Brain microvascular endothelial cell (primary cell): ENCODE results near the gene RERE.

Source experiments
- DNase-seq: peaks from one replicate; pipeline ENCODE4 v3.0.0-alpha.2; 2020
- H3K27ac ChIP-seq: fragments of 250-450 bp; sonication (Bioruptor Pico); 2 replicates; pipeline ENCODE4 v1.5.1; 2020; ENCODE audit warnings: mild to moderate bottlenecking, moderate library complexity
- H3K27me3 ChIP-seq: fragments of 250-450 bp; sonication (Bioruptor Pico); replicated peaks from 2 replicates; pipeline ENCODE4 v1.5.1; 2020; ENCODE audit warnings: mild to moderate bottlenecking
- H3K36me3 ChIP-seq: fragments of 250-450 bp; sonication (Bioruptor Pico); replicated peaks from 2 replicates; pipeline ENCODE4 v1.5.1; 2020; ENCODE audit warnings: mild to moderate bottlenecking
- H3K4me3 ChIP-seq: 2 replicates; pipeline ENCODE4 v1.5.1; 2011; ENCODE audit warnings: low read depth, mild to moderate bottlenecking, control low read depth, low read length, moderate library complexity
- CTCF ChIP-seq: IDR thresholded peaks from 2 replicates; pipeline ENCODE4 v1.5.1; 2011; ENCODE audit warnings: low read depth, mild to moderate bottlenecking, moderate library complexity, low read length, control low read depth, inconsistent platforms; ENCODE audit errors: missing control alignments
- in situ Hi-C: cut with HindIII; loops from 2 replicates; pipeline ENCODE4 v1.10.0; 2017; ENCODE audit warnings: low sequenced_read_pairs, low pct_ligation_motif_present

Gene RERE

GRCh38 chr1:8764293-8764937, 53.0 kb downstream of the RERE start:
- H3K4me3 ChIP-seq = no peak overlapping the region
- no peak overlapping the region for H3K27ac ChIP-seq
- no peaks in the 10 kb centered on the region for H3K36me3 ChIP-seq
- in situ Hi-C loops = no loop called here
- no peak for TF ChIP-seq CTCF
- no peaks in the 10 kb centered on the region for H3K27me3 ChIP-seq
- no peak for DNase-seq

- DNase-seq = no peak
- TF ChIP-seq CTCF = no peak
- in situ Hi-C loops = no loop called here
Measured at GRCh38 chr1:8763888-8764287, 53.6 kb downstream of the RERE start.

GRCh38 chr1:8754993-8755392, 62.4 kb downstream of the RERE start:
- in situ Hi-C loops = no loop called here
- no peak overlapping the region for H3K27ac ChIP-seq
- no peaks in the 10 kb centered on the region for H3K27me3 ChIP-seq
- H3K4me3 ChIP-seq = no peak overlapping the region
- no peak for TF ChIP-seq CTCF
- DNase-seq = no peak
- no peaks in the 10 kb centered on the region for H3K36me3 ChIP-seq

More at GRCh38 chr1:8763888-8764287, 53.6 kb downstream of the RERE start:
- H3K27ac ChIP-seq = no peak overlapping the region
- H3K4me3 ChIP-seq = no peak overlapping the region
- H3K27me3 ChIP-seq = no peaks in the 10 kb centered on the region
- H3K36me3 ChIP-seq = no peaks in the 10 kb centered on the region

GRCh38 chr1:8754247-8754650, 63.2 kb downstream of the RERE start:
- in situ Hi-C loops = no loop called here
- Histone ChIP-seq H3K27me3 (no peaks in the 10 kb centered on the region), H3K4me3 (no peak overlapping the region), H3K27ac (no peak overlapping the region), H3K36me3 (no peaks in the 10 kb centered on the region)
- TF ChIP-seq CTCF = no peak
- DNase-seq = no peak

- DNase-seq = no peak
- Histone ChIP-seq H3K36me3 (no peaks in the 10 kb centered on the region), H3K27ac (no peak overlapping the region), H3K27me3 (no peaks in the 10 kb centered on the region), H3K4me3 (no peak overlapping the region)
- TF ChIP-seq CTCF = no peak
- in situ Hi-C loops = no loop called here
Measured at GRCh38 chr1:8753736-8754135, 63.7 kb downstream of the RERE start.
